Measurements from ENCODE around the gene DCUN1D5. TPM values are rescaled to one million over a fixed set of nuclear protein-coding genes. Genes with fewer than 3 reads are reported as not detected.

Gene DCUN1D5
- total and polyA plus RNA-seq, 12 donors, result 9.2 to 89.7 (median 26.5) TPM

DNA sequence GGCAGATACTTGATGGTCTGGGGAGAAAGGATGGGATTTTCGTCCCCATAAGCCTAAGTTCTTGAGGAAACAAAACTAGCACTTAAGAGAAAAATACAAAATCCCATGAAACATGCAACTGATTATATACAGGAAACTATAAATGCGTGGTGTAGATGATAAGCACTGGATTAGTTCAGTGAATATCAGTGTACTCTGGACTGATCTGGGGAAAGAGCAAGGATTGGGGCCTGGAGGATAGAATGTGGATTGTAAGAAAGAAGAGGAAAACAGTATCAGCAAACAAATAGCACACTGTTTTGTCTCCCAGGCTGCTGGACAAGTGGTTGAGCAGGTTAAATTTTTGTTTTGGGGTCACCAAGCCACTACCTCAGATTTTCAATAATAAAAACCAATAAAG, 49.8 kb downstream of the DCUN1D5 start:
- Histone ChIP-seq H3K27ac (no peak overlapping the region), H3K4me1 (replicated peaks in 1 of 2) (no peaks in the 10 kb centered on the region), H3K9me3 (replicated peaks in 1 of 3) (no peaks in the 10 kb centered on the region), H3K4me3 (no peak overlapping the region), H3K36me3 (replicated peaks in 1 of 2) (no peaks in the 10 kb centered on the region), H3K27me3 (no peaks in the 10 kb centered on the region)
- intact Hi-C loops (cut with DNase I), result no loop called here
- 81 to 95% (median 85%) methylated on average over 2 of the region's 2 CpGs for WGBS, 4 donors
- TF ChIP-seq, protein P1, sequence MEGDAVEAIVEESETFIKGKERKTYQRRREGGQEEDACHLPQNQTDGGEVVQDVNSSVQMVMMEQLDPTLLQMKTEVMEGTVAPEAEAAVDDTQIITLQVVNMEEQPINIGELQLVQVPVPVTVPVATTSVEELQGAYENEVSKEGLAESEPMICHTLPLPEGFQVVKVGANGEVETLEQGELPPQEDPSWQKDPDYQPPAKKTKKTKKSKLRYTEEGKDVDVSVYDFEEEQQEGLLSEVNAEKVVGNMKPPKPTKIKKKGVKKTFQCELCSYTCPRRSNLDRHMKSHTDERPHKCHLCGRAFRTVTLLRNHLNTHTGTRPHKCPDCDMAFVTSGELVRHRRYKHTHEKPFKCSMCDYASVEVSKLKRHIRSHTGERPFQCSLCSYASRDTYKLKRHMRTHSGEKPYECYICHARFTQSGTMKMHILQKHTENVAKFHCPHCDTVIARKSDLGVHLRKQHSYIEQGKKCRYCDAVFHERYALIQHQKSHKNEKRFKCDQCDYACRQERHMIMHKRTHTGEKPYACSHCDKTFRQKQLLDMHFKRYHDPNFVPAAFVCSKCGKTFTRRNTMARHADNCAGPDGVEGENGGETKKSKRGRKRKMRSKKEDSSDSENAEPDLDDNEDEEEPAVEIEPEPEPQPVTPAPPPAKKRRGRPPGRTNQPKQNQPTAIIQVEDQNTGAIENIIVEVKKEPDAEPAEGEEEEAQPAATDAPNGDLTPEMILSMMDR (IDR thresholded peaks at IDR 0.05), result no peak
- no peak for TF ChIP-seq POLR2A (IDR thresholded peaks at IDR 0.05)
- no peak for DNase-seq

DNA sequence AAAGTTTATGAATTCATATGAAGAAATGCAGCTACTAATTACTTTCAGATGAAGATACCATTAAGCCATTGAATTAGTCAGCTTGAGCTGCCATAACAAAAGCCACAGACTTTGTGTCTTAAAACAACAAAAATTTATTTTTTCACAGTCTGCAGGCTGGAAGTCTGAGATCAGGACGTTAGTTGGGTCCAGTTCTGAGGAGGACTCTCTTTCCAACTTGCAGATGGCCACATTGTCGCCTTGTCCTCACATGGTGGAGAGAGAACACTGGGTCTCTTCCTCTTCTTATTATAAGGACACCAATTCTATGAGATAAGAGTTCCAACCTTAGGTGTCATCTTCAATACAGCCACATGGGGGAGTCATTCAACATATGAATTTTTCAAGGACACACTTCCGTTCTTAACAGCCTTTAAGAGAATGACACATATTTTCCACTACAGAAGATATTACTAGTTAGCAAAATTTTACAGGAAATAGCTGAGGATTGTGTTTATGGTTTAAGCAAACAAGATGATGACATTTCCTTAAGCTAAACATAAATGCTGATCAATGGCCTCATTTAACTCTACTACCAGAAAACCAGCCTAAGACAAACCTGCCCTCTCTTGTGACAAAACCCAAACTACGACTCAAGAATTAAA, 56.0 kb downstream of the DCUN1D5 start:
- Histone ChIP-seq H3K27ac (no peak overlapping the region), H3K4me3 (no peak overlapping the region), H3K9me3 (replicated peaks in 1 of 3) (no peaks in the 10 kb centered on the region), H3K36me3 (replicated peaks in 1 of 2) (no peaks in the 10 kb centered on the region), H3K4me1 (replicated peaks in 1 of 2) (peaks cover 0 to 7% of the 10 kb centered on the region in 2 donors), H3K27me3 (no peaks in the 10 kb centered on the region)
- peak in 6 of 7 donors; percentile 45 to 75 (median 58) for DNase-seq
- intact Hi-C loops (cut with DNase I), result no loop called here
- 22 to 30% (median 28%) methylated on average over 4 of the region's 4 CpGs for WGBS, 4 donors
- TF ChIP-seq, protein P1 (IDR thresholded peaks at IDR 0.05), result peak; percentile 52 to 84 (median 74)
- TF ChIP-seq POLR2A (IDR thresholded peaks at IDR 0.05), result no peak

DNA sequence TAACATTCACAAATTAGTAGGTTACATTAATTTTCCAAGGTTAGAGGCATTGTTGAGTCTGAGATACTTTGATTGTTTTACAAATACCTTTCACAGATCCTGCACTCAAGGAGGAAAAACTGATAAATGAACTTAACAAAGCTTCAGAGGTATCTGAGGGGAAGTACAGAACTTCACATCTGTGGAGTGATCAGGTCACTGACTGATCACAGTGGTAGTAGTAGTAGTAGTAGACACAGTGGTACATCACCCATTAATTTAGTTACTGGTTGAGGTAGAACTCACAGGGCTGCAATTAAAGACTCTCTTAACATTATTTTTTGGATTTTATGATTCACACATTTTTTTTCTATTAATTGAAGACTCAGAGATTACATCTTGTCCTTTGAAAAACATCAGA, 56.7 kb downstream of the DCUN1D5 start:
- H3K27me3 ChIP-seq, result no peaks in the 10 kb centered on the region
- H3K36me3 ChIP-seq (replicated peaks in 1 of 2), result no peaks in the 10 kb centered on the region
- DNase-seq, result no peak
- peaks cover 0 to 7% of the 10 kb centered on the region in 2 donors for H3K4me1 ChIP-seq (replicated peaks in 1 of 2)
- TF ChIP-seq, protein P1 (IDR thresholded peaks at IDR 0.05), result no peak
- TF ChIP-seq POLR2A (IDR thresholded peaks at IDR 0.05), result no peak
- intact Hi-C loops (cut with DNase I), result no loop called here
- no peak overlapping the region for H3K27ac ChIP-seq
- no peaks in the 10 kb centered on the region for H3K9me3 ChIP-seq (replicated peaks in 1 of 3)
- no peak overlapping the region for H3K4me3 ChIP-seq

DNA sequence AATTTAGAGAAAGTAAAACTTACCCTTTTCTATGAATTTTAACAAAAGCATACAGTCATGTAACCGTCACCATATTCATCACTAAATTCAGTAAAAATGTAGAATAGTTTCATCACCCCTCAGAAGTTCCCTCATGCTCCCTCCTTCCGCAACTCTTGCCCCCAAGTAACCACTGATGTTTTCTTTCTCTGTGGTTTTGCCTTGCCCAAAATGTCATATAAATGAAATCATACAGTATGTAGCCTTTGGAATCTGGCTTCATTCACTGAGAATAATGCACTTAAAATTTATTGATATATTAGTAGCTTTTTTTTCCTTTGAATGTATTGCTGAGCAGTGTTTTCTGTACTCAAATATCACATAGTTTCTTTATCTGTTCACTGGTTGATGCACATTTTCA, 60.1 kb downstream of the DCUN1D5 start:
- no peak overlapping the region for H3K27ac ChIP-seq
- intact Hi-C loops (cut with DNase I), result no loop called here
- TF ChIP-seq POLR2A (IDR thresholded peaks at IDR 0.05), result no peak
- TF ChIP-seq, protein P1 (IDR thresholded peaks at IDR 0.05), result no peak
- no peaks in the 10 kb centered on the region for H3K36me3 ChIP-seq (replicated peaks in 1 of 2)
- no peak for DNase-seq
- no peaks in the 10 kb centered on the region for H3K9me3 ChIP-seq (replicated peaks in 1 of 3)
- H3K27me3 ChIP-seq, result no peaks in the 10 kb centered on the region
- WGBS, 4 donors, result 85 to 88% (median 86%) methylated on average over 2 of the region's 2 CpGs
- H3K4me3 ChIP-seq, result no peak overlapping the region
- peaks cover 0 to 7% of the 10 kb centered on the region in 2 donors for H3K4me1 ChIP-seq (replicated peaks in 1 of 2)

Measured in adrenal gland (tissue), 12 donors.